HG03457 (cell line): Measurements from ENCODE around the gene EML6.
A peak's percentile ranks its signal among the peaks of the same experiment; 100 is the strongest.

Source experiments
- ATAC-seq: cut with Tn5 transposase; IDR thresholded peaks from one replicate; pipeline ENCODE4 v1.9.1; 2021; ENCODE audit warnings: moderate number of reproducible peaks; ENCODE audit not compliant: unreplicated experiment

EML6 gene

GRCh38 chr2:54797307-54797706, 73.8 kb downstream of the EML6 start:
- ATAC-seq, result no peak

DNA sequence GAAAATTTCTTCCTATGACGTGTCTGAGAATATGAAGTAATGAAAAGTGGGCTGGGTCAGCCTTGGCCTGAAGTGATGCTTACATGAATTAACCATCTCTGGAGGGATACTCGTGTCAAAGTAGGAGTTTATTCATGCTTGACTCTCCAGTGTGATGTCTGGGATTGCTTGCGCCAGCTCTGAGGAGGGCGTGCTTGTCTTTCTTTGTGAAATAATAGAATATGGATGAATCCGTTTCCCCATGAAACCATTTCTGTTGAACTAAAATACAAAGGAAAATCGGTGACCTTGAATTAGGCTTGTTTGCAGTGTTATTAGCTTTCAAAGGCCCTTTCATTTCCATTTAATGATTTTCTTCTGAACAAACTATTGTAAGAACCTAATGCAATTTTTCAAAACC, 77.9 kb downstream of the EML6 start:
- no peak for ATAC-seq

GRCh38 chr2:54803783-54804751, 80.6 kb downstream of the EML6 start:
- no peak for ATAC-seq

DNA sequence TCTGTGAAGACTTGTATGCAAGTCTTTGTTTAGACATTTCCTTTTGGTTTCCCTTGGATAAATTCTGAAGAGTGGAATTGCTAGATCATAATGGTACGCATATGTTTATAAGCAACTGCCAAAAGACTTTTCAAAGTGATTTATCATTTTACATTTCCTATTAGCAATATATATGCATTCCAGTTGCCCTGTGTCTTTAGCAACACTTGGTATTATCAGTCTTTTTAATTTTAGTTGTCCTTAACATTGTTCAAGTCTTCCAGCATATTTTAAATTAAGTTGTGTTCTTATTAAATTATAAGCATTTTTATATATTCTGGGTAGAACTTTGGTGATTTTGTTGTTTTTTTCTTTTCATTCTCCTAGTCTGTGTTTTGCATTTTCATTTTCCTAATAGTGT, 81.8 kb downstream of the EML6 start:
- no peak for ATAC-seq

GRCh38 chr2:54806975-54807374, 83.5 kb downstream of the EML6 start:
- no peak for ATAC-seq

DNA sequence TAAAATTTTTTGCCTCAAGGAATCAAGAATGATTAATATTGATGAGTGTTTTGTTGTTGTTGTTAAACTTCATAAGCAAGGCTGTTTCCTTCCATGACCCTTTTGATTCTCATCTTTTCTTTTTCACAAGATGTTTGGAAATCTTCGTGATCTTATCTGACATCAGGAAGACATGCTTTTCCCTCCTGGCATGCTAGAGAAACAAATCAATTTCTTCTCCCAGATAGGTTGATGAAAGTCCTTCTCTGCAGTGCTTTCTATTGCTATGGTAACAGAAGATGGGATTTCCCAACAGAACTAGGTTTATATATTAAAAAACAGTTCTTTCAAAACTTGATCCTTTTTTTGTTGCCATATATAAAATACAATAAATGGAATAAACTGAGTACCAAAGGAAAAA, 85.2 kb downstream of the EML6 start:
- no peak for ATAC-seq

- ATAC-seq, result no peak
Measured at GRCh38 chr2:54809819-54810218, 86.4 kb downstream of the EML6 start.

DNA sequence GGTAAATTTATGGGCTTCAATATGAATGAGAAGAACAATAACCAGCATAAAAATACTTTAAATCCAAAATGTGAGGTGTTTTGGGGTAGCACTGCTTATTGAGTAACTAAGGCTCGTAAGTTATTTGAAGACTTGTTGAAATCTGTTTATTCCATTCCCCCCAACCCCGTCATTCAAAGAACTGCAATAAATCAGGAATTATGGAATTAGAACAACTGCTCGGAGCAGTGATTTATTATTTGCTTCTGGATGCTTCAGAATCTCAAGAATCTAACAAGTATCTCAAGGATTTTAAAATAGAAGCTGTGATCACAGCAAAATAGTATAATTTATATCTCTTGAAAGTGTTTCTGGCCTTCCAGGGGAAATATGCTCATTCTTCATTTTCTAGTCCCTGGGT, 86.8 kb downstream of the EML6 start:
- ATAC-seq, result no peak

GRCh38 chr2:54813584-54813983, 90.1 kb downstream of the EML6 start:
- no peak for ATAC-seq

- no peak for ATAC-seq
Measured at GRCh38 chr2:54814389-54815147, 91.1 kb downstream of the EML6 start.

DNA sequence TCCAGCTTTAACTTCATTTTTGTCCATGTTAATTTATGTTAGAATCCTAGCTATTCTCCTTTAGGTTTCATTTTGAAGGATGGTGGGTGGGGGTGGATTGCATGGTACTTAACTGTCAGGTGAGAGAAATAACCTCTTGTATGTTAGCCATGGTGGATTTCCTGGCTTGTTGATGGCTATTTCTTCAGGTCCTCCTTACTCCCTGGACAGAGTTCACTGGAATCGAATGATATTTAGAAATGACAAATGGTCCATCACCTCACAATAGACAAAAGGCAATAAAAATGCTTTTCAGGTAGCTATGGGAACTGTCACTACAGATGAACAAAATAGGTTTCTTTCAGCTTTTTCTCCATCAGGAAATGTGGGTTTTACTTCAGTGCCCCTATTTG, 91.7 kb downstream of the EML6 start:
- ATAC-seq, result no peak

- ATAC-seq, result no peak
Measured at GRCh38 chr2:54818226-54818625, 94.8 kb downstream of the EML6 start.

- no peak for ATAC-seq
Measured at GRCh38 chr2:54820558-54820957, 97.1 kb downstream of the EML6 start.

DNA sequence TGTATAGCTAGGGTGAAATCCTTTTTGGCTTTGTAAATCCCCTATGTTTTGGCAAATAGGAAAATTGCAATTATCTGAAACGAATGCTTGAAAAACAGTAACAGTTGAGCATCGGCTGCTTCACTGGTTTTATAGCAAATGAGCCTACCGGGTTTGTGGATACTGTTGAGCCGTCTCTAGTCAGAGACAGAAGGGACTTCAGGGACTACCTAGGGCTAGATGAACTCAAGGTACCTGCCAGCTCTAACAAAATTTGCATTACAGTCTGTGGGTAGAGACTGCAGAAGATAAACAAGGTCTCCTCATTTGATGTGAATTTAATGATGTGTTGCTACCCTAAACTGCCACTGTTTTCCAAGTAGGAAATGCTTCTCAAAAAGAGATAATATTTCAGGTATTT, 101.1 kb downstream of the EML6 start:
- ATAC-seq, result no peak

- ATAC-seq, result no peak
Measured at GRCh38 chr2:54830546-54830945, 107.1 kb downstream of the EML6 start.

- ATAC-seq, result no peak
Measured at GRCh38 chr2:54831480-54831879, 108.0 kb downstream of the EML6 start.

DNA sequence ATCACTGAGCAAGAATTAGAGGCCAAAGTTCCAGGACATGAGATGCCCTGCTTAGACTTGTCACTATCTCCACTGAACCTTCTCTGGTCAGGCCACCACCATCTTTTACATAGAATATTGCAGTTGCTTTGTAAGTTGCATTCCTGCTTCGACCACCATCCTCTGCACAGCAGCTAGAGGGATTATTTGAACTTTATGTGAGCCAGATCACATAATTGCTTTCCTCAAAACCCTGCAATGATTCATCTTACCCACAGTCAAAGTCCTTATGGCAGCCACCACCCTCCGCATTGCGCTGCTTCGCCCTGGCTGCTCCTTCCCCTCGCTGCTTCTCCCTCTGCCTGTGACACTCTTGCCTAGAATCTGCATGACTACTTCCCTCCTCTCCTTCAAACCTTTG, 111.3 kb downstream of the EML6 start:
- no peak for ATAC-seq

GRCh38 chr2:54836477-54836876, 113.0 kb downstream of the EML6 start:
- ATAC-seq, result no peak

- ATAC-seq, result peak; percentile 65
Measured at GRCh38 chr2:54838585-54839035, 115.1 kb downstream of the EML6 start.

DNA sequence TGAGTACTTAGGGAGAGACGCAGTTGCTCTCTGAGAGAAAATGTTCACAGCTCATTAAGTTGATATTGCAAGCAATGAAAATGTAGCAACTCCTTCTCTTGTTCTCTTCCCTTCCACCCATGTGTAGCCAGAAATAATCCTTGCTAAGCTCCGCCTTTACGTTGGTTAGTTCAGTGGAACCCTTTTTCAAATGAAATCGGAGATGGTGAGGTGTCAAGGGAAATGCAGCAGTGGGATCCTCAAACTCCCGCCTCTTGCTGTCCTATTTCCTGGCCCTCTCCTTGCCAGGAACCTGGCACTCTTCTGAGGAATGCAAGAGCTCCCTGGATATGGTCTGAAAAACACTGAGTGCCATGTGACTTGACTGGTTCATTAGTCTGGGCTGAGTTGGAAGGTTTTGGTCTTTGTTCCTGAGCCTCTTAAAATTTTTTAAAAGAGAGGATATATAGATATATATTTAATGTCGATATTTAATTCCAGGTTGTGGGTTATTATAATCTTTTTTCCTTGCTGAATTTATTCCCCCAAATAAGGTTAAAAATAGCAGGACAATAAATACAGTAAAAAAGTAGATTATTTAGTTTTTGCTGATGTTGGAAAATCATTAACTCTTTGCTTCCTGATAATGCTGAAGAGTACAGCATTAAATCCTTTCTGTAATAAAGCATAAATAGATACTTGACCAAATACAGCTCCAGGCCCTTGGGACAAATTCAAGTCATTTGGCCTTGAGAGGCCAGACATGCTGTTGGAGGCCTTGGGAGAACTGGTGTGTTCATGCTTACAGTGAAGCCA, 116.2 kb downstream of the EML6 start:
- no peak for ATAC-seq
